RWPE2 (cell line): ENCODE measurements around the gene NQO2.
A peak's percentile ranks its signal among the peaks of the same experiment; 100 is the strongest.
"Not testable (repeated sequence)": the region's sequence is repeated elsewhere in the genome, so short reads cannot be mapped to it uniquely, and the experiment has no call there.

ENCODE experiments used
- ATAC-seq: fragments of 200-7000 bp; cut with Tn5 transposase; 3 replicates; pipeline ENCODE4 v1.9.1; 2021; ENCODE audit warnings: low read depth
- DNase-seq: peaks from one replicate; pipeline ENCODE4 v3.0.0-alpha.2; 2020; ENCODE audit warnings: low spot score
- H3K27ac ChIP-seq: fragments of 450-650 bp; 2 replicates; pipeline ENCODE4 v1.5.1; 2017; ENCODE audit warnings: mild to moderate bottlenecking; ENCODE audit not compliant: poor library complexity, severe bottlenecking
- H3K27me3 ChIP-seq: fragments of 250-450 bp; sonication (Bioruptor Pico); 2 replicates; pipeline ENCODE4 v1.5.1; 2021; ENCODE audit warnings: mild to moderate bottlenecking, moderate library complexity; ENCODE audit not compliant: insufficient read depth, poor library complexity, severe bottlenecking
- H3K36me3 ChIP-seq: fragments of 250-450 bp; sonication (Bioruptor Pico); 2 replicates; pipeline ENCODE4 v1.5.1; 2020; ENCODE audit warnings: low read depth, mild to moderate bottlenecking, moderate library complexity
- H3K4me1 ChIP-seq: fragments of 250-450 bp; sonication (Bioruptor Pico); 2 replicates; pipeline ENCODE4 v1.5.1; 2021; ENCODE audit warnings: mild to moderate bottlenecking, moderate library complexity; ENCODE audit not compliant: insufficient read depth, poor library complexity, severe bottlenecking
- H3K4me3 ChIP-seq: fragments of 250-450 bp; sonication (Bioruptor Pico); 2 replicates; pipeline ENCODE4 v1.5.1; 2021; ENCODE audit warnings: mild to moderate bottlenecking, moderate library complexity; ENCODE audit not compliant: severe bottlenecking
- H3K9me3 ChIP-seq: fragments of 250-450 bp; sonication (Bioruptor Pico); 2 replicates; pipeline ENCODE4 v1.5.1; 2021; ENCODE audit warnings: mild to moderate bottlenecking, moderate library complexity; ENCODE audit not compliant: severe bottlenecking
- TF ChIP-seq, protein P1 (sequence below): fragments of 450-650 bp; IDR thresholded peaks from one replicate; pipeline ENCODE4 v1.5.1; 2017; ENCODE audit warnings: mild to moderate bottlenecking, moderate library complexity; ENCODE audit not compliant: poor library complexity, severe bottlenecking

NQO2 gene

DNA sequence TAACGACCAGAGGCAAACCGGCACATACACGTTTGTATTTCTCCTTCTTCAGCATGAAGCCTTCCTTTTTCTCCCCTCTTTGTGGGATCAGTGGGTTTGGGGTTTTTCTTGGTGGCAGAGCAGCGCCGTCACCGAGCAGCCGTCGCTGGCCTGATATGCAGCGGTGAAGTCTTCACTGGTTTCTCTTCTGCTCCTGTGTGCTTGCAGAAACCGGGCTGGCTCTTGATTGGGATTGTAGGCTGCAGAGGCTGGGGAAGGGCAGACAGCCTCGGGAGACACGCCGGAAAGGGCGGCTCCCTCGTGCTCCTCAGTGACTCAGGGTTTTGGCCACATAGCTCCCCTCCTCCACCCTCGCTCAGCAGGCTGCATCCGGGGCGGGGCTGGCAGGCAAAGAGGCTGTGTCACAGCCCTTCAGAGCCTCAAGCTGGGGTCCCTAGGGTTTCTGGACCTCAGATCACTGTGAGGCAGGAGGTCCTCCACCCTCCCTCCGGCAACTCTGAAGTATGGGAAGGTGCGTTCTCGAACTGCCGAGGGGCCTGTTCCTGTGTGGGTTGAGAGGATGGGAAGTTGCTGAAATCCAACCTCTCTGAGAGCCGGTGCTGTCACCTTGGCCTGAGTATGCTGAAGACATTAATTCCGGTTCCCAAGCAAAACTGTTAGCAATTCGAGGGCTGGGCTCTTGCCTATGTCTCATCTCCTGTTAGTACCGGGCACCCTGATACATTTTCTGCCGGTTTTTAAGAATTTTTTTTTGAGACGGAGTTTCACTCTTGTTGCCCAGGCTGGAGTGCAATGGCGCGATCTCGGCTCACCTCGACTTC is 24.2 kb downstream of the NQO2 start:
- DNase-seq: peak; percentile 92
- Histone ChIP-seq H3K4me3 (peak overlapping the region; percentile 35), H3K27me3 (no peaks in the 10 kb centered on the region), H3K27ac (peak overlapping the region; percentile 88), H3K36me3 (peaks cover 25% of the 10 kb centered on the region), H3K9me3 (no peaks in the 10 kb centered on the region), H3K4me1 (peaks cover 7% of the 10 kb centered on the region)
- TF ChIP-seq, protein P1, sequence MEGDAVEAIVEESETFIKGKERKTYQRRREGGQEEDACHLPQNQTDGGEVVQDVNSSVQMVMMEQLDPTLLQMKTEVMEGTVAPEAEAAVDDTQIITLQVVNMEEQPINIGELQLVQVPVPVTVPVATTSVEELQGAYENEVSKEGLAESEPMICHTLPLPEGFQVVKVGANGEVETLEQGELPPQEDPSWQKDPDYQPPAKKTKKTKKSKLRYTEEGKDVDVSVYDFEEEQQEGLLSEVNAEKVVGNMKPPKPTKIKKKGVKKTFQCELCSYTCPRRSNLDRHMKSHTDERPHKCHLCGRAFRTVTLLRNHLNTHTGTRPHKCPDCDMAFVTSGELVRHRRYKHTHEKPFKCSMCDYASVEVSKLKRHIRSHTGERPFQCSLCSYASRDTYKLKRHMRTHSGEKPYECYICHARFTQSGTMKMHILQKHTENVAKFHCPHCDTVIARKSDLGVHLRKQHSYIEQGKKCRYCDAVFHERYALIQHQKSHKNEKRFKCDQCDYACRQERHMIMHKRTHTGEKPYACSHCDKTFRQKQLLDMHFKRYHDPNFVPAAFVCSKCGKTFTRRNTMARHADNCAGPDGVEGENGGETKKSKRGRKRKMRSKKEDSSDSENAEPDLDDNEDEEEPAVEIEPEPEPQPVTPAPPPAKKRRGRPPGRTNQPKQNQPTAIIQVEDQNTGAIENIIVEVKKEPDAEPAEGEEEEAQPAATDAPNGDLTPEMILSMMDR: no peak
- ATAC-seq: peak; percentile 98

DNA sequence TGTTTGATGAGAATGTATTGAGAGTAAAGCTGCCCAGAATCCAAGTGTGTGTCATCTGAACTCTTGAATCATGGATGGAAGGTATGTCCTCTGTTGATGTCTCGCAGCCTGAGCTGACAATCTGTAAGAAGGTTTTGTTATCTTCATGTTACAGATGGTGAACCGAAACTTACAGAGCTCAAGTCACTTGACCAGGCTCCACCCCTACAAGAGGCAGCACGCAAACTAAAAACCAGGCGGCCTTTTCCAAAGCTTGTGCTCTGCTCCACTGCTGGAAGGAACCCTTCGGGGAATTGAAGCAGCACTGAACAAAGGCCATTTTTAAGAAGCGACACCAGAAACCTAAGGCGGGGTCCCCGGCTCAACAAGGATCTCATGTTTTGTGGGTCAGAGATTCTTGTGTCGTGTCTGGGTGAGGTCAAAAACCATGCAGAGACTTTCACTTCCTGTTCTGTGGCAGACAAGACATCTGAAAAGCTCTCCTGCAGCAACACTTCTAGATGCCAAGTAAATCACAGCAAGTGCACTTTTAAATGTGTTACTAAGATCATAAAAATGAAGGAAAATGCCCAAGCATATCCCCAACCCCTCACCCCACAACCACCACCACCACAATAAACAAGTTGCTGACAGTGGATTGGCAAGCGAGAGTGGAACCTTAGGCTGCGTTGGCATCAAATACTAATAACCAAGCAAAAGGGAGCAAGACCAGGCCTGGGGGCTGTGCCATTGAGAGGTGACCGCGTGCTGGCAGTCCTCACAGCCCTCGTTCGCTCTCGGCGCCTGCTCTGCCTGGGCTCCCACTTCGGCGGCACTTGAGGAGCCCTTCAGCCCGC is 27.3 kb downstream of the NQO2 start:
- Histone ChIP-seq H3K27ac (no peak overlapping the region), H3K27me3 (no peaks in the 10 kb centered on the region), H3K4me1 (peaks cover 7% of the 10 kb centered on the region), H3K4me3 (no peak overlapping the region), H3K9me3 (no peaks in the 10 kb centered on the region), H3K36me3 (peaks cover 3% of the 10 kb centered on the region)
- TF ChIP-seq, protein P1: no peak
- DNase-seq: no peak
- no peak for ATAC-seq

DNA sequence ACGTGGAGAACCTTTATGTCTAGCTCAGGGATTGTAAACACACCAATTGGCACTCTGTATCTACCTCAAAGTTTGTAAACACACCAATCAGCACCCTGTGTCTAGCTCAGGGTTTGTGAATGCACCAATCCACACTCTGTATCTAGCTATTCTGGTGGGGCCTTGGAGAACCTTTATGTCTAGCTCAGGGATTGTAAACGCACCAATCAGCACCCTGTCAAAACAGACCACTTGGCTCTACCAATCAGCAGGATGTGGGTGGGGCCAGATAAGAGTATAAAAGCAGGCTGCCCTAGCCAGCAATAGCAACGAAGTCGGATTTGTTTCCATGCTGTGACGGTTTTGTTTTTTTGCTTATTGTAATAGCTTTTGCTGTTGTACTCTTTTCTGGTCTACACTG is 28.5 kb downstream of the NQO2 start:
- not testable (repeated sequence) for H3K4me3 ChIP-seq, H3K27me3 ChIP-seq, H3K9me3 ChIP-seq, ATAC-seq, H3K27ac ChIP-seq, H3K4me1 ChIP-seq, DNase-seq, H3K36me3 ChIP-seq

DNA sequence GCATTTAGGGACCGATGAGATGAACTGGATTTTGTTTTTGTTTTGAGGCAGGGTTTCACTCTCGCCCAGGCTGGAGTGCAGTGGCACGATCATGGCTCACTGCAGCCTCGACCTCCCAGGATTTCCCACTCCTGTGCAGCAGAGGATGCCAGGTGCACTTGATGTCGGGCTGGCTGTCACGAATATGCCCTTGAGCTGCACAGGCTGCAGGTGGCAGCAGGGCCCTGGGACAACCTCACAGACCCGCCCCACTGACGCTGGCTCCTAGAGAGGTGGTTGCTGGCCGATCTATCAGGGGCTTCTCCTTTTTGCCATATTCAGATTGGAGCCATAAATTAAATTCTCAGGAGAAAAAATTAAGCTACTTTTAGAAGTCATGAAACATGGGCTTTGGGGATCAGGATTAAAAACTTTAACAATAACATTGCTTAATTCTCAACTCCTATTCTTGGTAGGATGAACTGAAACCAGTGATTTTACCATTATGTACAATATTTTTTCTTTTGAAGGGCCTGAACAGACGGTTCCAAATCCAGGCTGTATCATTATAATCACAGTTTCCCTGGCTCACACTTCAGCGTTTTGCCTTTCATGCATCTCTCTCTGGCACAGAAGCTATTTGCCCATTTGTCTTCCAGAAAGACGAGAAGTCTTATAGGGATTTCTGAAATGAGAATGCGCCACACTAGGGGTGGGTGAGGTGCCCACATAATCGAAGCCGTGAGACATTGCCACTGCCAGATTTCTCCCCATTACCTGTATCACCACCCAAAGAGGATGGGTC is 32.4 kb downstream of the NQO2 start:
- H3K27ac ChIP-seq: no peak overlapping the region
- no peak overlapping the region for H3K4me3 ChIP-seq
- no peaks in the 10 kb centered on the region for H3K36me3 ChIP-seq
- no peaks in the 10 kb centered on the region for H3K9me3 ChIP-seq
- no peak for ATAC-seq
- TF ChIP-seq, protein P1: no peak
- no peak for DNase-seq
- H3K4me1 ChIP-seq: no peaks in the 10 kb centered on the region
- H3K27me3 ChIP-seq: no peaks in the 10 kb centered on the region

DNA sequence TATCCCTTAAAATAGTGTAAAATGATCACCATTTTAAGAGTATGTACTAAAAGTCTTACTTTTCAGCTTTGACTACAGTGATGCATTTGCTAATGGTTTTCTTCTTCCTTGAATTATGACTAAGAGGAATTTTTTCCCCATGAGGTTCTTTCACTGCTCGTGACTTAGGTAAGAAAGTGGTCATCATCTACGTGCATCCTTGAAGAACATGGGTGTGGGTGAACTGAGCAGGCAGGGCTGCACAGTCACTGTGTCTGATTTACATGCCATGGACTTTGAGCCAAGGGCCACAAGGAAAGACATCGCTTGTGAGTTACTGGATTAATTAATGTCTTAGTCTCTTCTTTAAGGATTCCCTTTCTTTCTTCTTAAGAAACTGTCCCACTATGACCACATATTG is 33.3 kb downstream of the NQO2 start:
- DNase-seq (no peak), ATAC-seq (no peak)
- Histone ChIP-seq H3K4me1 (no peaks in the 10 kb centered on the region), H3K9me3 (no peaks in the 10 kb centered on the region), H3K27ac (no peak overlapping the region), H3K27me3 (no peaks in the 10 kb centered on the region), H3K4me3 (no peak overlapping the region), H3K36me3 (no peaks in the 10 kb centered on the region)
- TF ChIP-seq, protein P1: no peak
